HG02938 (cell line): Measurements from ENCODE around the gene GNB3.
A peak's percentile ranks its signal among the peaks of the same experiment; 100 is the strongest.
"Not testable (repeated sequence)": the region's sequence is repeated elsewhere in the genome, so short reads cannot be mapped to it uniquely, and the experiment has no call there.

Source experiments
- ATAC-seq: cut with Tn5 transposase; IDR thresholded peaks from one replicate; pipeline ENCODE4 v1.9.1; 2021; ENCODE audit warnings: mild to moderate bottlenecking, moderate library complexity; ENCODE audit not compliant: unreplicated experiment

Gene GNB3

DNA sequence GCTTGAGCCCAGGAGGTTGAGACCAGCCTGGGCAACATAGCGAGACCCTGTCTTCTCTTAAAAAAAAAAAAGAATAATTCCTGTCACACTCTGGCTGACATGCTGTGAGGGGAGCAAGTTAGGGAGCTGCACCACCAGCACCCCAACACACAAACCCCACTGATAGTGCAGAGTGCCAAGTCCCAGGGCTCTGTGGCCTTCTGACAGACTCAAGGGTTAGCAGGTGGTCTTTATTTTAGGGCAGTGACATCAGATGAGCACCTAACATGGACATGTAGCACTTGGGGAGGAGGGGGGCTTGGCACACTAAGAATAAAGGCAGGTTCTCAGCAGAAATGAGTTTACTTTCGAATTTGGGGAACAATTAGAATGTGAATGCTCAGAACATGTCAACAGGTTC lies 18.1 kb downstream of the GNB3 start:
- no peak for ATAC-seq

DNA sequence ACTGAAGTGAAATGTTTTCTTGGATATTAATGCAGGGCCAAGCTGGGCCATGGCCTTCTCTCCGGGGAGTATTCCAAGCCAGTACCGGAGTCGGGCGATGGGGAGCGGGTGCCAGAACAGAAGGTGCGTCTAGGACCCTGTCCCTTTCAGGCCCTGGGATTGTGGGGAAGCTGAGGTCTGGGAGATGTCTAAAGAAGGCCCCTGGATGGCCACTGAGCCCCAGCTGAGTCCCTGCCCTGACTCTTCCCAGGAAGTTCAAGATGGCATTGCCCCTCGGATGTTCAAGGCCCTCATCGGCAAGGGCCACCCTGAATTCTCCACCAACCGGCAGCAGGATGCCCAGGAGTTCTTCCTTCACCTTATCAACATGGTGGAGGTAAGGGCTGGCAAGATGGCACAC lies 19.4 kb downstream of the GNB3 start:
- no peak for ATAC-seq

- no peak for ATAC-seq
Observed at GRCh38 chr12:6860942-6861341, 20.2 kb downstream of the GNB3 start.

DNA sequence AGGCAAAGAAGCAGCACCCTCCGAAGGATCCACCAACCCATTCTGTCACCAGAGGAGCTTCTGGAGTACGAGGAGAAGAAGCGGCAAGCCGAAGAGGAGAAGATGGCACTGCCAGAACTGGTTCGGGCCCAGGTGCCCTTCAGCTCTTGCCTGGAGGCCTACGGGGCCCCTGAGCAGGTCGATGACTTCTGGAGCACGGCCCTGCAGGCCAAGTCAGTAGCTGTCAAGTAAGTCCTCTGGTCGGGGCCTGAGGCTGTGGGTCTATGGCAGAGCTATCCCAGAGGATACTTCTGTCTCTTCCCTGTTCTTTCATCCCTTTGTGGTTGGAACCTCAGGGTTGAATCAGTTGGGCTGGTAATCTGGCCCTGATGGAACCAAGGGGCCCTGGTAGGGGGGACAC lies 20.7 kb downstream of the GNB3 start:
- ATAC-seq: no peak

GRCh38 chr12:6863033-6863432 lies 22.3 kb downstream of the GNB3 start:
- ATAC-seq: no peak

GRCh38 chr12:6863586-6864321 lies 23.0 kb downstream of the GNB3 start:
- ATAC-seq: no peak

DNA sequence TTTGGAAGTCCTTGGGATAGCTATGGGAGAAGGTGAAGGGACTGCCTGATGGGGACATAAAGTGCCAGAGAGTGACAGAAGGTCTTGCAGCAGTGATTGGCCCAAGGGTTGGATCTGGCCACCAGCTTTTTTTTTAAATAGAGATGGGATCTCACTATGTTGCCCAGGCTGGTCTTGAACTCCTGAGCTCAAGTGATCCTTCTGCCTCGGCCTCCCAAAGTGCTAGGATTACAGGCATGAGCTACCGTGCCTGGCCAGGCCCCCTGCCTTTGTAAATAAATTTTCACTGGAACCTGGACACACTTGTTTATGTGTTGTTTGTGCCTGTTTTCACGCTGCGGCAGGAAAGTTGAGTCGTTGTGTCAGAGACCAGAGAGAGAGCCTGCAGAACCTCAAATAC lies 24.6 kb downstream of the GNB3 start:
- not testable (repeated sequence) for ATAC-seq

- no peak for ATAC-seq
Observed at GRCh38 chr12:6866163-6866919, 25.6 kb downstream of the GNB3 start.

DNA sequence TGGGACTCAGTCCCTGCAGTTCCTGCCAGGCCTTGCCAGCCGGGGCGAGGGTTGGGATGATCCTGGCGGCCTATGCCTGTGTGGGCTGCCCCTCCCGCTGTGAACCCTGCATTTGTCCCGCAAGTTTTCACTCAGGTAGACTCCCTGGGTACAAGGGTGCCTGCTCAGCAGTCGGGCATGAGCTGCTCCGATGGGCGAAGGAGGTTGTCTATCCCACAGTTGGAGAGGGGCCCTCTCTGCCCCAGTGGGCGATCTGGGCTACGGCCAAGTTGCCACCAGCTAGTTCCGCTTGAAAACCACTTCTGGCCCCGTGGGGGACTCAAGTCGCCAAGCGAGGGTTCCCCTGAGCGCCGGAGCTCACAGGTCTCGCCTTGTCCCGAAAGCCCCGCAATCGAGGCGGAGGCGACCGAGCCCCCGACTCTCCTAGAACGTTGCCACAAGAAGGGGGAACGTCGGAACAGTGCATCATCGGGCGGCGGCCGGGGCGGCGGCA lies 26.2 kb downstream of the GNB3 start:
- peak; percentile 19 for ATAC-seq

DNA sequence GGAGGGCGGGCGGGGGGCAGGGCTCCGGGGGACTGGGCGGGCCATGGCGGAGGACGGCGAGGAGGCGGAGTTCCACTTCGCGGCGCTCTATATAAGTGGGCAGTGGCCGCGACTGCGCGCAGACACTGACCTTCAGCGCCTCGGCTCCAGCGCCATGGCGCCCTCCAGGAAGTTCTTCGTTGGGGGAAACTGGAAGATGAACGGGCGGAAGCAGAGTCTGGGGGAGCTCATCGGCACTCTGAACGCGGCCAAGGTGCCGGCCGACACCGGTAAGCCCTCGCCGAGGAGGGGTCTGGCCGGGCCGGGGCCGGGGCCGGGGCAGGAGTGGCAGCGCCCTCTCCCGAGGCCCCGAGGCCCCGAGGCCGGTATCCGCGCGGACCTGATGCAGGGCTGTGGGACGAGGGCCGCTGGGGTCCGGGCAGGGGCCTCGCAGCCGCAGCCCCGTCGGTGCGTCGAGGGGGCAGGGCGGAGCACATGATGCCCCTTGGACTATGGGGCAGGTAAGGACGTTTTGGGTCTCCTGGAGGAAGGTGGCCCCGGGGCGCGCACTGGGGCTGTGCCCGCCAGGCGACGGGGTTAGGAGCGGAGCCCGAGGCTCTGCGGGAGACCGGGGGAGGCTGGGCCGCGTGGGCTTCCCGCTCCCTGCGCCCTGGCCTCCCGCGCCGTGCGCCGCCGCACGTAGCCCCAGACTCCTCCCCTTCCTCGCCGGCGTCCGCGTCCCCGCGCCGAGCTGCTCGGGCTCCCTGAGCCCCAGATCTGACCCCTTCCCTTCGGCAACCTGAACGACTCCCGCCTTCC lies 26.9 kb downstream of the GNB3 start, which contains the start of gene TPI1:
Gene TPI1 (plus strand): TSS at position 119 of the 798 bp plus-strand sequence. CDS start 36 bp downstream, at position 155.
- ATAC-seq: peak; percentile 54

DNA sequence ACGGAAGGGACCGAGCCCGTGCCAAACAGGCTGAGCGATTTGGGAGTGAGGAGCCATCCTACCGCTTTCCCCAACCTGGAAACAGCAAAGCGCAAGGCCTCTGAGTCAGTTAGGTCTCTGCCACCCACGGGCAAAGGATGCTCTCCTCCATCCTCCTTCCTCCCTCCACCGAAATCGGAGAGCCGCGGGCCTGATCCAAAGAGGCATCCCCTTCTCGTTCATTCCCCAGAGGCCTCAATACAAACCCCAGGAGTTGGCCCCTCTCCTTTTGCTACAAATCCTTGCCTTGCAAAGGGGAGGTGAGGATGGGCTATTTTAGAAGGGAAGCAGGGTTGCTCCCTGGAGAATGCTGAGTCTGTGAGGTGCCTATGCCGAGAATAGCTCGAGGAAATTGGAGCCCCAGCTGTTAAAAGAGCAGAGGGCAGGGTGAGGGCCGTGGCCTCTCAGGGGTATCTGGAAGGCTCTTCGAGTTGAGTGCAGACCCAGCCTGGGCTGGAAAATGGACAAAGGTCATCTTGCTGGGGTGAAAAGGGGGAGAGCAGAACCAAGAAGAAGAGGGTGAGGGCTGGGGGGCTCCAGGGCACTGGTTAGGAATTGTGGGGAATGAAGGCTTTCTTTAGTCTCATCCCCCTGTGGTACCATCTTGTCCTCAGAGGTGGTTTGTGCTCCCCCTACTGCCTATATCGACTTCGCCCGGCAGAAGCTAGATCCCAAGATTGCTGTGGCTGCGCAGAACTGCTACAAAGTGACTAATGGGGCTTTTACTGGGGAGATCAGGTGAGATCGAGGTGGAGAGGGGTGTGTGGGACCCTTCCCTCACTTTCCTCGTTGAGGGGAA lies 27.7 kb downstream of the GNB3 start:
- ATAC-seq: no peak

- ATAC-seq: no peak
Observed at GRCh38 chr12:6869049-6870021, 28.6 kb downstream of the GNB3 start.

DNA sequence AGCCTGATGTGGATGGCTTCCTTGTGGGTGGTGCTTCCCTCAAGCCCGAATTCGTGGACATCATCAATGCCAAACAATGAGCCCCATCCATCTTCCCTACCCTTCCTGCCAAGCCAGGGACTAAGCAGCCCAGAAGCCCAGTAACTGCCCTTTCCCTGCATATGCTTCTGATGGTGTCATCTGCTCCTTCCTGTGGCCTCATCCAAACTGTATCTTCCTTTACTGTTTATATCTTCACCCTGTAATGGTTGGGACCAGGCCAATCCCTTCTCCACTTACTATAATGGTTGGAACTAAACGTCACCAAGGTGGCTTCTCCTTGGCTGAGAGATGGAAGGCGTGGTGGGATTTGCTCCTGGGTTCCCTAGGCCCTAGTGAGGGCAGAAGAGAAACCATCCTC lies 29.6 kb downstream of the GNB3 start:
- not testable (repeated sequence) for ATAC-seq

DNA sequence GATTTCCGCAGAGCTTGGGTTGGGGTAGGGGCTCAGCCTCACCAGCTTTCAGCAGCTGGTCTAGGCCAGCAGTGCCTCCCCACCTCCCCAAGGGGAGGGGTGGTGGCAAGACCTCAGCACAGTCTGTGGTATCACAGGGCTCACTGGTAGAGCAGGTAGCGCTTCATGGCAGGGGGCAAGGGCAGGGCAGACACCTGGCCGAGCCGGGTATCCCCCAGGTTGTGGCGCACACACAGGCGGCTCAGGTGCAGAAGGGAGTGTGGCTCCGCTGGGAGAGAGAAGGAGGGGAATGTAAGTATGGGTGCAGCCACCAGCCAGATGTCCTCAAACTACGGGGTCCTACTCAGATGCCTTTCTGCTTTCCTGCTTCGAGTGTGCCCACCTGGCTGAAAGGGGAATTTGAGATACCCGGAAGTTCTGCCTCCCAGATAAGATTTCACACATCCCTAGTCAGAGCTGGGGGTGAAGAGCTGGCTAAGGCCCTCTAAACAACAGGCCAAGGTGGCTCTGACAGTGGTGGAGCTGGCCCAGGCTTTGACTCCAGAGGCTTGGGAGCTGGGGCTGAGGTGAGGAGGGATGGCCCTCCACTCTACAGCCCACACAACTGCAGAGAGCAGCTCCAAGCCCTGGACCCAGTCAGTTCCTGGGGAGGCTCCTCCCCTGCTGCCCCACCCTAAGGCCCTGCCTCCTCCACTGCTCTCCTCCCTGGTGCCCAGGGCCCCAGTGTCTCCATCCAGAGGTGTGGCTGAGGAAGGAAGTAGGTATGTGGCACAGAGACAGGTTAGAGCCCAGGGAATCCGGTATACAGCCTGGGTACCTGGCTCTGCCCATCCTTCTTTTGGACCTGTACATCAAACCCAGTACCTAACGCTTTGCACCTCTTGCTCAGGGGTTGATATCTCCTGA lies 30.6 kb downstream of the GNB3 start:
- no peak for ATAC-seq

DNA sequence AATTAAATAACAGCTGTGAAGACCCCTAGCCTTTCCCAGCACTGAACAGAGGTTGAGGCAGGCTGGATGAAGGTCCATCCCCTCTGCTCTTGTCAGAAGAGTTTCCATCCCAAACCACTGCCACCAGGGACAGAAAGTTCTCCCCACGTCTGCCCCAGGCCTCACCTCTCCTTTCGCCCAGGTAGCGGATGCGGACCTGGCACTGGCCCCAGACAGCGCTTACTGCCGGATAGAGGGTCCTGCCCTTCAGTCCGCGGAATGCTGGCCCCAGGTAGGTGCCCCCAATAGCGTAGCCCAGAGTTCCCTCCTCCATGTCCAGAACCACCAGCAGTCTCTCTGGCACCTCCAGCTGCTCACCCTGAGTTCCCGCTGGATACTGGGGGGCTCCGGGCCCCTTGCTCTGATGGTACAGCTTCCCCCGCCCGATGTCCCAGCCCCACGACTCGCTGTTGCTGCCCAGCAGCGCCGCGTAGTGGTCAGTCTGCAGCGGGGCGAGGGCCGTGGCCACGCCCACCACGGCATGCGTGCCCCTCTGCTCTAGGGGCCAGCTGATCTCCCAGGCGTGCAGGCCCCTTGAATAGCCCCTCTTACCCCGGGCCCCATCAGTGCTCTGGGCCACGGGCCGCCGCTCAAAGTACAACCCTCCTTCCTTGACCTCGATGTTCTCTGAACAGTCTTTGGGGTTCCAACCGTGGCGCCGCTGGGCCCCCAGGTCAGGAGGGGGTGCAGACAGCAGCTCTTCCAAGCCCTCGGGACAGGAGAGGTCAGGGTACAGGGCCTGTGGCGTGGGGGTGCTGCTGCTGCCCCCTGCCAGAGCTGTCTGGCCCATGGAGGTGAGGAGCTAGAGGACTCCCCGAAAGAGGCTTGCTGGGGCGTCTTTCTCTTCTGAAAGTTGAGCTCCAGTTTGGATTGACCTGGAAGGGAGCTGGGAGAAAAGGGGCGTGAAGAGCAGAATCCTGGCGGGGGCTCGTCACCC lies 31.6 kb downstream of the GNB3 start:
- ATAC-seq: no peak

DNA sequence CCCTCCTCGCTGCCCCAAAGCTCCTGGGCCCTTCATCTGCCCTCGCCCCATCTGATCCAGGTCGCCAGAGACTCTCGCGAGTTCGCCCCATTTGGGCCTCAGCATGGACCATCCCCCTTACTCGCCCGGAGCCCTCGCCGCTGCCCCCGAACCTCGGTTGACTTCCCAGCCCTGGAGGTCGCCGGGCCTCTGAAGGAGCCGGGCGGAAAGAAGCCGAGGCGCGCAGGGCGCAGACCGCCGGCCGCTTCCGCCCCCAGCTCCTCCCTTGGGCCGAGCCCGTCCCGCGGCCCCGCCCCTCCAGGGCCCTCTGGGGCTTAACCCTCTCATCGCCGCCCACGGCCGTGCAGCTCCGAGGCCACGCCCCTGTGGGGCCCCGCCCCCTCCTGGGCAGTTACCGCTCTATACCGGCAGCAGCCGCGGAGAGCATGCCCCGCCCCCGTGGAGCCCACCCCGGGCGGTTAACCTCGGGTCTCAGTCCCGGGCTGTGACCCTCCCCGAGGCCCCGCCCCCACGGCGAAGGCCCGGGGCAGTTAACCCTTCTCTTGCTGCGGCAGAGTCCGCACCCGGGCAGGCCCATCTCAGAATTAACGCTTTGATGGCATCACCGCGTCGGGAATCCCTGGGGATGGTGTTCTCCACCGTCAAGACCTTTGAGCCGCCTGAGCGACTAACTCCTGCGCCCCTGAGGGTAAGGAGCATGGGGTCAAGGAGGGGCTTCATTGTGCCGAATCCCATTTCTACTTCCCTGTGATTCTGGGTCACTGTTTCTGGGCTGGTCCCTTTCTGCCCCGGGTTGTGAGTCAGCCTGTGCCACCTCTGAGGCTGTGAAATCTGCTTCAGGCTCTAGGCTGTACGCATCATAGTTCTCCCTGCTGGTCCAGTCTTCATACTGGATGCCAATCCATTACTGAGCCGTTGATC lies 32.6 kb downstream of the GNB3 start, which contains the start of gene SPSB2:
Gene SPSB2 (minus strand): TSS at position 210 of the 921 bp plus-strand sequence. CDS start 402 bp downstream, outside the sequence.
- ATAC-seq: peak; percentile 62
